ENCODE data around the gene REL. TPM values are rescaled to one million over a fixed set of nuclear protein-coding genes. Genes with fewer than 3 reads are reported as not detected.

The REL gene
- total RNA-seq, 1 experiment from 2014 or later, result 11.5 TPM

- no TSS peak for BruUV-seq (replicated peaks)
- no peak for DNase-seq (ENCODE audit: low spot score)
- POLR2A ChIA-PET (ENCODE audit: low non-redundant PET), result no interaction called here
- intact Hi-C loops (cut with micrococcal nuclease; ENCODE audit: unreplicated experiment), result no loop called here
- H3K4me1 ChIP-seq (ENCODE audit: insufficient read depth, low read length, poor library complexity, severe bottlenecking), result peaks cover 4% of the 10 kb centered on the region
- H3K4me3 ChIP-seq (ENCODE audit: low read depth, low read length, poor library complexity, severe bottlenecking), result no peak overlapping the region
- no peaks in the 10 kb centered on the region for H3K36me3 ChIP-seq (ENCODE audit: insufficient read depth, low read length, poor library complexity, severe bottlenecking)
- TF ChIP-seq CTCF (conservative IDR thresholded peaks at IDR 0.05; ENCODE audit: low read depth, low read length), result no peak
- no peak for TF ChIP-seq EZH2 (IDR thresholded peaks at IDR 0.05; ENCODE audit: borderline replicate concordance, low read depth, low read length, poor library complexity, severe bottlenecking)
- no peak overlapping the region for H3K27ac ChIP-seq (ENCODE audit: low read depth, low read length, poor library complexity, severe bottlenecking)
- H3K9me3 ChIP-seq (ENCODE audit: low read depth, low read length, poor library complexity, severe bottlenecking), result no peaks in the 10 kb centered on the region
- H3K27me3 ChIP-seq (replicated peaks; ENCODE audit: insufficient read depth, low read depth, low read length, poor library complexity), result no peaks in the 10 kb centered on the region
- CTCF ChIA-PET, result no interaction called here
Observed at GRCh38 chr2:60938301-60938700, 56.9 kb downstream of the REL start.

GRCh38 chr2:60939622-60940021, 58.2 kb downstream of the REL start:
- no peak for DNase-seq (ENCODE audit: low spot score)
- H3K36me3 ChIP-seq (ENCODE audit: insufficient read depth, low read length, poor library complexity, severe bottlenecking), result no peaks in the 10 kb centered on the region
- peaks cover 4% of the 10 kb centered on the region for H3K4me1 ChIP-seq (ENCODE audit: insufficient read depth, low read length, poor library complexity, severe bottlenecking)
- POLR2A ChIA-PET (ENCODE audit: low non-redundant PET), result no interaction called here
- TF ChIP-seq EZH2 (IDR thresholded peaks at IDR 0.05; ENCODE audit: borderline replicate concordance, low read depth, low read length, poor library complexity, severe bottlenecking) (no peak), CTCF (conservative IDR thresholded peaks at IDR 0.05; ENCODE audit: low read depth, low read length) (no peak)
- H3K27ac ChIP-seq (ENCODE audit: low read depth, low read length, poor library complexity, severe bottlenecking), result no peak overlapping the region
- CTCF ChIA-PET, result no interaction called here
- no TSS peak for BruUV-seq (replicated peaks)
- intact Hi-C loops (cut with micrococcal nuclease; ENCODE audit: unreplicated experiment), result no loop called here
- H3K9me3 ChIP-seq (ENCODE audit: low read depth, low read length, poor library complexity, severe bottlenecking), result no peaks in the 10 kb centered on the region
- no peaks in the 10 kb centered on the region for H3K27me3 ChIP-seq (replicated peaks; ENCODE audit: insufficient read depth, low read depth, low read length, poor library complexity)
- no peak overlapping the region for H3K4me3 ChIP-seq (ENCODE audit: low read depth, low read length, poor library complexity, severe bottlenecking)

GRCh38 chr2:60945341-60945740, 64.0 kb downstream of the REL start:
- TF ChIP-seq EZH2 (IDR thresholded peaks at IDR 0.05; ENCODE audit: borderline replicate concordance, low read depth, low read length, poor library complexity, severe bottlenecking) (no peak), CTCF (conservative IDR thresholded peaks at IDR 0.05; ENCODE audit: low read depth, low read length) (no peak)
- no peaks in the 10 kb centered on the region for H3K27me3 ChIP-seq (replicated peaks; ENCODE audit: insufficient read depth, low read depth, low read length, poor library complexity)
- no peaks in the 10 kb centered on the region for H3K9me3 ChIP-seq (ENCODE audit: low read depth, low read length, poor library complexity, severe bottlenecking)
- CTCF ChIA-PET, result no interaction called here
- H3K4me1 ChIP-seq (ENCODE audit: insufficient read depth, low read length, poor library complexity, severe bottlenecking), result peaks cover 4% of the 10 kb centered on the region
- no peak overlapping the region for H3K27ac ChIP-seq (ENCODE audit: low read depth, low read length, poor library complexity, severe bottlenecking)
- no TSS peak for BruUV-seq (replicated peaks)
- DNase-seq (ENCODE audit: low spot score), result no peak
- intact Hi-C loops (cut with micrococcal nuclease; ENCODE audit: unreplicated experiment), result no loop called here
- no peaks in the 10 kb centered on the region for H3K36me3 ChIP-seq (ENCODE audit: insufficient read depth, low read length, poor library complexity, severe bottlenecking)
- POLR2A ChIA-PET (ENCODE audit: low non-redundant PET), result no interaction called here
- H3K4me3 ChIP-seq (ENCODE audit: low read depth, low read length, poor library complexity, severe bottlenecking), result no peak overlapping the region

Data from A673 (cell line).